GM21515 (cell line): ENCODE data around the gene PCNX2.
A peak's percentile ranks its signal among the peaks of the same experiment; 100 is the strongest.

Experiments used
- ATAC-seq: cut with Tn5 transposase; IDR thresholded peaks from one replicate; pipeline ENCODE4 v1.9.1; 2021; ENCODE audit not compliant: unreplicated experiment

Gene PCNX2

DNA sequence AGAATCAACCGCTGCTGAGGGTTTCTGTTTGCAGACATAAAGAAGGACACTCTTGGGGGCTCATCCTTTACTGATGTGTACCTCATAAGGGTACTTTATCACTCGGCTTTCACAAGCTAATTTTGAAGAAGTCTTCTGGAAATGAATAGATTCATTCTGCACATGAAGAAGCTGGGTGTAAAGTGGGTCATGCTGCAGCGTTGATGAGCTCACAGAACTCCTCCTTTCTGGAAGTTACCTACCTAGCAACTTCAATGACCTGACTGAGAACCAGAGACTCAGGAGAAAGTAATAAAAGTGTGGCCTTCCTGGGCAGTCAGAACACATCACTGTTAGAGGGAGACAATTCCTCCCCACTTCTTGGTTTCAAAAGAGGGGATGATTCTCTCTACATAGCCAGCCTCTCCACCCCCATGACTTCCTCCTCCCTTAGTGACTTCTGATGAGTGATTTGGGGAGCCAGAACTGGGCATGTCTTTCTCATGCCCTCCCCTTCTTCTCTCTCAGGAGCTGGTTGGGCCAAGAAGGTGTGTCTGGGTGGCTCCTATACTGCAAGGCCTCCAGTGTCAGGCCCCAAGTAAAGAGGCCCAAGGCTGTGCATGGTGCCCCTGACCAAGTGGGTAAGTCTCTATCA is 27.0 kb downstream of the PCNX2 start:
- no peak for ATAC-seq

DNA sequence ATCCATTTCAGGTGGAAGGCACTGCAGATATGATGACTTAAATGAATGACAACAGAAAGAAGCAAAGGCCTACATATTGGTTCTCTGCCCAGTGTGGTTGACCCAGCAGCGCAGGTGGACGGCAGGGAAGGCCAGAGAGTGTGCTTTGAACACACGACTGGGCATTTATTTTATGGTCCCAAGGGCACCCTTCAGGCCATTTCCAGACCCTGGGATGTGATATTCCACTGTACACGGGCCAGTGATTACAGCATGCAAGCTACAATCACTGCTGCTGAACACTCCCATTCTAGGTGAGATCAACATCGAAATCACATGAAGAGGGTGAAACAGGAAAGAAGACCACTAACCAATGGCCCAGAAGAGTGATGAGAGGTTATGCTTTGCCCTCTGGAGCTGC is 33.8 kb downstream of the PCNX2 start:
- ATAC-seq = peak; percentile 16

DNA sequence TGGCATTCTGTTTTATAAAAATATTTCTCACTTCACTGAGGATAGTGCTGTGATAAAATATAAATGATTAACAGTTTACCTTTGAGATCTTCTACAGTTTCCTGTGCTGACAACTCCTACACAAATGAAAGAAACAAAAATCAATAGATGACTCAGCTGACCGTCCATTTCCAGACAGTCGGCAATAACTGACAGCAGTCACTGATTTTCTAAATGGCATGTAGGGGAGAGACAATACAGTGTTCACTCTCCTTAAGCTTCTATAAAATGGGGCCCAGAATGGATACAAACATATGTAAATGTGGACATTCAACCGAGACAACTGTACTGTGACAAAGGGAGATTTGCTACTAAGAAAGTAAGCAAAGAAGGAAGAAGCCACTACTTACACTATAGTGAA is 34.3 kb downstream of the PCNX2 start:
- peak; percentile 93 for ATAC-seq

DNA sequence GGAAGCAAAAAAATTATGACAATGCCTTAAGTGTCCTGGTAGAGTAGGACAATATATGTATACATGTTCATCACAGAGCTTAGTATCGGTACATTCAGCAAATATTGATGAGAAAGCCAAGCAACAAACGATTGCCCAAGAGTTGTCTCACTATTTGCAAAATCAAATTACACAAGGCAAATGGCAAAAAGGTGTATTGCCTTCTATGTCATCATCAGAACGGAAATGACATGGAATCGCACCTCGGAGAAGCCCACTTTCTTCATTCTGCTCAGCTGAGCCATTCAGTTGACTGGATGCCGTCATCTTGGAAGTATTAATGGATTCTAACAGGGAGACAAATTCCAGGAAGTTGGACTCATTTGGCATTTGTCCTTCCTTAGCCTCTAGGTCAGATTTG is 37.7 kb downstream of the PCNX2 start:
- no peak for ATAC-seq

DNA sequence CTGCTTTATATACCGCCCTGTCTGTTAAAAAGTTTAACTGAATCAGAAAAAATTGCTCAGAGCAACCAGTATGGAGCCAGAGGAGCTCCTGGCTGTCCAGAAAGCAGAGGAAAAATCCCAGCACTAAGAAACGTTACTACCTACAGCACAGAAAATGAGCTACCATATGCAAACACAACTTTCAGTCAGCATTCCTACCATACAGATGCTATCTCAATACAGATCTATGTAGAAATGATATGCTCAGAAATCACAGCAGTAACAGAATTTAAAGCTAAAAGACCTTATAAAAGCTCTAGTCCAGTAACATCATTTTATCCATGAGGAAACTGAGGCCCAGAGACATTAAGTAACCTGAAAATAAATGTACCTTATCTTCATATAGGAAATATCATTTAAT is 38.7 kb downstream of the PCNX2 start:
- ATAC-seq = no peak

DNA sequence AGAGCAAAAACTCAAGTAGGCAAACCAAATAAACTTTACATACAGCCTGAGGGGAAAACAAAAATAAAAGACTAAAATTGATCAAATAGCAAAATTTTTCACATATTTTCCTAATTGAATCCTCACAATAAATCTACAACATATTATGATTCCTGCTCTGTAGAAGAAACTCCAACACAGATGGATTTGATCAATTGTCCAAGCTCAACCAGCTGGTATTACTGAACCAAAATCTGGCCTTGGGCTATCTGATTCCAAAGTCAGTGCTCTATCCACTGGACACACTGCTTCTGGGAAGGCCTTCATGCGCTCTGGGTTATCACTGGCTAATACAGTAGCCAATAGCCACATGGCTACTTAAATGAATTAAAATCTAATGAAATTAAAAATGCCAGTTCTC is 39.3 kb downstream of the PCNX2 start:
- ATAC-seq = no peak

DNA sequence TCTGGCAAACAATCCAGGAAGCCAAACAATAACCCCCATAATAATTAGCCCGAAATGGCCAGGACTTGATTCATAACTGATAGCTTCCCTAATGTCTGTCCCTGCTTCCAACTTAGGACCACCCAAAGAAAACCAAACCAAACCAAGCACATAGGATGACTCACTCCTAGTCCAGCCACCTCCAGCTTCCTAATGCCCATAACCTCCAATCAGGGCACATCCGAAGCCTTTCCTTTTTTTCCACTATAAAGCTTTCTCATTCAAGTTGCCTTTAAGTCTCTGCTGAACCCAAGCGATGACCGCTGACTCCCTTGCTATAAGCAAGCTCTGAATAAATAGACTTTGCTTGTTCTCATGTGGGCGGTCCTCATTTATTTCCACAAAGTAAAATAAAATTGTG is 40.4 kb downstream of the PCNX2 start:
- no peak for ATAC-seq

DNA sequence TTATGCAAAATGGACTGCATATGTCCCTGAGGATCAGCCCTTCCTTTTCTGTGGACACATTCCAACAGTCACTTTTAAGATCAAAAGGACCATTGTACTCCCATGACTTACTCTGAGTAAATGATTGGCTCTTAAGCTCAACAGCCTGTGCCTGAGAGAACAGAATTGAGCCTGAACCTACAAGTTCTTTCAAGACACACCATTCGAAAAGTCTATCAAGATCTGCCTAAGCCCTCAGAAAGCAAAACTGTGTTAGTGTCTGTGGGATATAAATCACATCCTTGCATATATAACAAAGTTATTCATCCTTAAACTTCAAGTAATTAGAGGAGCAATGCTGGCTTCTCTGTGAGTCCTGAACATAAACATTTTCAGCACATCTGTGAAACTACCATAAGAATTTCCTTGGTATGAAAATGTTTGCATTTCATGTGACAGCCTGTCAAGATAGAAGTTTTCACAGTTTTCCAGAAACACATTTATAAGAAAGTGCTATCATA is 41.6 kb downstream of the PCNX2 start:
- ATAC-seq = no peak

DNA sequence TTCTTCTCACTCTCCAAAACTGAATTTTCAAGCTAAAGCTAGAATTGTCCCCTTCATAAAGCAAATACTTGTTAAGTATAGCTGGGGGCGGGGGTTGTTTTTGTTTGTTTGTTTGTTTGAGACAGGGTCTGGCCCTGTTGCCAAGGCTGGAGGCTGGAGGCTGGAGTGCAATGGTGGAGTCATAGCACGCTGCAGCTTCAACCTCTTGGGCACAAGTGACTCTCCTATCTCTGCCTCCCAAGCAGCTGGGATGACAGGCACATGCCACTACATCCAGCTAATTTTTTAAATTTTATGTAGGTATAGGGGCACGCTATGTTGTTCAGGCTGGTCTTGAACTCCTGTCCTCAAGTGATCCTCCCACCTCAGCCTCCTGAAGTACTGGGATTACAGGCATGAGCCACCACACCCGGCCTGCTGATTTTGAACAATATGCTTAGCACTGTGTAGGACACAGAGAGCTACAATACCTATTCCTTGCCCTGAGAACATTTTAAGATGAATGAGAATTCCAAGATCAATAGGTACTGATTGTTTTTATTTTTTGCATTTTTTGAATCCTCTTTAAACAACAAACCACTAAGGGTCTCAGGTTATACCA is 42.2 kb downstream of the PCNX2 start:
- no peak for ATAC-seq

DNA sequence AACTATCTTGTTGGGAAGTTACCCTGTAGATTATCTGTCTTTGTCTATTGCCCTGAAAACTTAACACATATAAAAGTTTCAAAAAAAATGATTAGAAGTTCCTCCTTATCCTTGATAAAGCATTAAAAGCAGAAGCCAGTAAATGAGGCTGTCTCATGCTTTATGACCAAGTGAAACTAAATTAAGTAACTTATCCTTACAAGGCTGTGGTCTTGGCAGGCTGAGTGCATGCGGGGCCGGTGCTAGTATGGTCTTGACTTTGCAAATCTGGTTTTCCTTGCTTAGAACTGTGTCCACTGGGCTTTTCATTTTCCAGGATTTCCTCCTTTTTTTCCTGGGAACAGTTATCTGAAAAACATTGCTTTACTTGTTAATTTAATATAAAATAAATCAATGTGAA is 43.1 kb downstream of the PCNX2 start:
- no peak for ATAC-seq

DNA sequence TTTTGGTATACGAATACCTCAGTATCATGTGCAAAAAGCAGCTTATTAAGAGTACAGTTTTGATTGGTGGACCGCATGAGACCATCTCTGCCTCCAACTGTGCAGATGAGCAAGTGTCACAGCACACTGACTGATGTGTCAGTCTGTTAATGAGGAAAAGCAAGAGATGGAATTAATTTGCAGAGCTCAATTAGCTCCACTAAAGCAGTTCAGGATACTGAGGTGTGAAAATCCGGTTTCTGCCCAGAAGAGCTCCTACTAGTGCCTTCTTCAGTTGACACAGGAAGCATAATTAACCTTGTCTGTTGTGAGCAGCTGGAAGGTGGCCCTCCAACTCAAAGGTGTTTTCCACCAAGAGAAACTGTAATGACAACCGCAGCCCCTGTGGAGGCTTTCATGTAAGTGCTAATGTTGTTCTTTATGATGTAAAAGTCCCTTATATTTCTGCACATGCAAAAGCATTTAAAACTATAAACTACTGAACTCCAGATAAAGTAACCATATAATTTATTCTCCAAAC is 44.3 kb downstream of the PCNX2 start:
- no peak for ATAC-seq

DNA sequence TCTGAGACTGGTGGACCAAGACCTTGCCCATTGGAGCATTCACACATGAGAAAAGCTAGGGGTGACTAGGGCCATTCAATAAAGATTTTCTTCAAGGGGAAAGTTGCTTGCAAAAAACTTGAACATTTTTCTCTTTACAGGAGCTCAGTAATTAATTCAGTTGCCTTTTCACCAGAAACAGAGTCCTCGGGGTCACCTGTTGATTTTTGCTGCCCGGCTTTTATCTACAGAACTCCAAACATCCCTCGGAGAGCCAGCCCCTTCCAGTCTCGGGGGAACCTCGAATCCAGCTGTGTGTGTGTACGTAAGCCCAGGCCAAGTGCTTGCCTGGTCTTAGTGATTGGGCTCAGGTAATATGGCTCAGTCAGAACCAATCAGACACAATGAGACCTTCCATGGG is 47.5 kb downstream of the PCNX2 start:
- no peak for ATAC-seq

DNA sequence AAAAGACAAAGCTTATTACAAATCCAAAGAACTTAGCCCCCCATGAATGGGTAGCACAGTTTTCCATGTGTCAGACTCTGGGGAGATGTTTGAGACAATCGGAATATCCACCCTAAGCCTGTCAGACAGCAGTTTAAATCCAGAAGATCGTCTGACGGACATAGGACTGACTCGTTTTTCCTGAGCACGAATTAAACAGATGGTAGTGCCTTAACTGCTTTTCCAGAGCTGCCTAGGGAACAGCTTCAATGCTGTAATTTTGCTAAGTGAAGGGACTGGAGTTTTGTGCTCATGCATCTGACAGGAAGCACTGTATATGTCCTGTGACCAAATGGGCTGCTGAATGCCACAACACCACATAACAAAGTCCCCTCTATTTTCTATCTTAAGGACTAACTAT is 48.6 kb downstream of the PCNX2 start:
- no peak for ATAC-seq

DNA sequence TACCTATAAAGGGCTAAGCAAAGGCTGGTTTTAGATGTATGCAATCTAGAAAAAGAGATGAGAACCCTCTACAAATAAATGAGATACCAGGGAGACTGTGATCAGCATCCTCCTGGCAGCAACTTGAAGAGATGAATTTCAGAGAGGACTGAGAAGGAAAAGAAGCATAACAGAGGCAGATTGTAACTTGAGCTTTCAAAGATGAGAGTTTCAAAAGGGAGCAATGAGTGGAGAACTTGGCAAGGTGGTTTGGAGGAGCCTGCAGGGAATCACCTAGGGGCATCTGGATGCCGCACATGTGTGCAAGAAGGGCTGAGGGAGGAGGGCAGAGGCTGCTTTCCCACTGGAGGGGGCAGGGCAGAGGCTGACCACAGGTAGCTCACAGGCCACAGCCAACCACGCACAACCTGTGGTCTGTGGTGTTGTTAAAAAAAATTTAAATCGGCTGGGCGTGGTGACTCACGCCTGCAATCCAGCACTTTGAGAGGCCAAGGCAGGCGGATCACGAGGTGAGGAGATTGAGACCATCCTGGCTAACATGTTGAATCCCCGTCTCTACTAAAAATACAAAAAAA is 50.2 kb downstream of the PCNX2 start:
- no peak for ATAC-seq

DNA sequence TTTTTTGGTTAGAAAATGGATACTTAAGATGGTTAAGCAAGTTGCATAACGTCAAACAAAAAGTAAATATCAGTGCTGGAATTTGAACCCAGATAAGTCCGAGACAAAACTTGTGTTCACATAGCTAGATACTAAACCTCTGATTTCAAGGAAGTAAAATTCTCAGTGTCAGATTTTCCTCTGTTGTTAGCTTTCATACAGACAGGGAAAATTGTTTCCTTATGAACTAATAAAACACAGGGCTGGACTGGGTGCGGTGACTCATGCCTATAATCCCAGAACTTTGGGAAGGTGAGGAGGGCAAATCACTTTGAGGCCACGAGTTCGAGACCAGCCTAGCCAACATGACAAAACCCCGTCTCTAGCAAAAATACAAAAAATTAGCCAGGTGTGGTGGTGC is 51.3 kb downstream of the PCNX2 start:
- no peak for ATAC-seq

DNA sequence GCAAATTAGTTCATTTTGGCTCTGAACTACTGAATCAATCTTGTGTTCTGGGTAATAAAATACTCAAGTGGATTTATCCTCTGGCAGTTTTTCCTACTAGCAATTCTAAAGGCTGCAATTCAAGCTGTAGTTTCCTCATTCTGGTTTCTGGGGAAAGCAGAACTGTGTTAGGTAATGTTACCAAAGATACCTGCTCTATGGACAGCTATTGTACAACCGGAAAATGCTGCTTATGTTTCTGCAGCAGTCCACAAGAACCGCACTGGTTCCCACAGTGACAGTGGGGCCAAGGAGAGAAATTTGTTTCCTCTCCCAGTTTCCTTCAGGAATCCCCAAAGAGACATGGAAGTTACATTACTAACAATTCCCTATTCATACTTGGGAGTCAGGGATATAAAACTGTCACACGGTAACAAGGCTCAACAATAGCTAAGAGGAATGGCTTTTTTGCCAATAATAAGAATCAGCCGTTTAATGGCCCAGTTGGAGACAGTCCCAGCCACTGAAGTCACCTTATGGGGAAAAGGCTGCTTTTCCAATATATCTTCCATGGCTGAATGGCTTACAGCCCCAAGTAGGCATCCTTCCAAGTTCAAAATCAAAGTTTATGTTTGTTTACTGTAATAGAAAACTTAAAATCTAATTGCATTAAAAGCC is 52.6 kb downstream of the PCNX2 start:
- no peak for ATAC-seq

DNA sequence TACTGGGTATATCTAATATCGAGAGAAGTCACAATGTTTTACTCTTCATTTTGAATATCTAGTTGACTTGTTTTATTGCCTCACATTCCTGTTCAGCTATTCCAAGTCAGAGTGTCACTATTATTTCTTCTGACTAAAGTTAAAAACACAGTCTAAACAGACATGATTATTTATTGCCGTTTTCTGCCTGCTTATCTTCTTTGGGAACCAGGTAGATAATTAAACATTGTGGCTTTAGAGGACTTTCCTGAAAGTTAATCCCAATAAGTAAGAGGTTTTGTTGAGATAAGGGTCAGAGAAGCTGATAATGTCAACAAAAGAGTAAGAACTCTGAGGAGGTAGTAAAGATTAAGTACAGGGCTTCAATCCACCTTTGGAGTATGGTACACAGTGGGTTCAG is 53.8 kb downstream of the PCNX2 start:
- no peak for ATAC-seq

DNA sequence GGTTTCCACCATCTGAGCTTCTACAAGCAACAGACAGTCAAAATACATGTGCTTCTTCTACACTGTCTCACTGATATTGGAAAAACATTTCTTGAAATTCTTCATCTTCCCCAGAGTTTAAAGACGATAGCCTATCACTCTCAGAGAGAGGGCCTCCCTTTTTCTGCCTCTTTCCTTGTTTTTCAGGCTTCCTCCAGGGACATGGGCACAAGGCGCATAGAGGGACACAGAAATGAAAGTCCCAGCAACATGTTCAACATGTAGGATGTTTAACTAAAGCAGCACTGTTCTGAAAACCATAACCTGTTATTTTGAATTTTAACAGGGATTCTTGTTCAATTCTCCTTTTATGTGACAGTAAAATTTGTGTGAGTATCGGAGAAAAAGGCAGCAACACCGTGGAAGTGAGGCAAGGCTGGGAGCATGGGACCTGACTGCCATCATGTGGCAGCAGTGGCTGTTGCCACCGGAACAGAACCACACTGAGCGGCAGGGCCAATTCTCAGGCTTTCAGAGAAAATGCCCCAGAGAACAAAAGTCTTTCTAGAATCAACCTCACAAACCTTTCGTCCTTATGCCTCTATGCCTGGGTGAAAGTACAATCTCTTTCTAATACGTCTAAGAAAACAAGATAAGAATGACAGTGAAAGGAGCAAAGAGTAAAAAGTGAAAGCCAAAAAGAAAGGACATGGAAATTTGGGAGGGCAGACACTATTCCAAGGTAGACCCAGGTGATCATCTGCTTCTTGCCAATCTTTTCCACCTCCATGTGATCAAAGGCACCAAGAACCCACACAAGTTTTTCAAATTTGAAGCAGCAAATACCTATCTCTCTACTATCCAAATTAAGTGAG is 54.5 kb downstream of the PCNX2 start:
- peak; percentile 51 for ATAC-seq

DNA sequence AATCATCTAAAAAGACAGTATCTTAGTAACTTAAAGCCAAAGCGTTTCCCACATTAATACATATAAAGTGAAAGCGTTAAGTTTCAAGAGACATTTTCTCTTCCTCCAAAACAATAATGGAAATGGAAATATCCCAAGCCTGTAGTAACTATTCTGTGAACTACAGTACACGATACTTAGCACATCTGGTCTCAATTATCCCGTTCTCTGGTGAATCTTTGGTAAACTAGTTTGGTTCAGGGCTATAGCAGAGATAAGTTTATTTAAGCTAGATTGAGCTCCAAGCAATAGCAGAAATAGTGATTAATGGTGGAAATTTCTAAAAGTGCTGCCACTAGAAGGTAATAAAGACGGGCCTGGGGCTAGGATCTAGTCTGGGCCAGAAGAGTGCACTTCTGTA is 55.2 kb downstream of the PCNX2 start:
- ATAC-seq = no peak

DNA sequence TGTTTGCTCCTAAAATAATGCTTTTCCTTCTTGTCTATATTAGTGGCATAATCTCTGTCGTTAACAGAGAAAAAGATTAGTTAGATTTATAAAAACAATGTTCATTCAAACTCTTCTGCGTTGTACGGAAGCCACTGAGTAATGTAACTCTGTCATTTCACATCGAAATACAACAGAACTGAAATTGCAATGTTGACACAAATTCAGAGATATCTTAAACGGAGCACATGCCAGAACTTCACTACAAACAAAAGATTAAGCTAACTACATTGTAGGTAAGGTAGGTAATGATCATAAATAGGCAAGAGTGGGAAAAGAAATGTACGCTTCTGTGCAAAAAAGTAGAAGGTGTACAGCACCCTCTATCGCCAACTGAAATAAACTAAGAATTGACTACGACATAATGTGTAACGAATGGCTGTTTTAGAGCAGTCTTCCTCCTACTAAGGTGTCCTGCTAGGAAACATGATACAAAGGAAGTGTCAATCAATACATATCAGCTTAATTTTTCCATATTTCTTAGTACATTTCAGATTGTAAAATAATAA is 56.6 kb downstream of the PCNX2 start:
- ATAC-seq = no peak

DNA sequence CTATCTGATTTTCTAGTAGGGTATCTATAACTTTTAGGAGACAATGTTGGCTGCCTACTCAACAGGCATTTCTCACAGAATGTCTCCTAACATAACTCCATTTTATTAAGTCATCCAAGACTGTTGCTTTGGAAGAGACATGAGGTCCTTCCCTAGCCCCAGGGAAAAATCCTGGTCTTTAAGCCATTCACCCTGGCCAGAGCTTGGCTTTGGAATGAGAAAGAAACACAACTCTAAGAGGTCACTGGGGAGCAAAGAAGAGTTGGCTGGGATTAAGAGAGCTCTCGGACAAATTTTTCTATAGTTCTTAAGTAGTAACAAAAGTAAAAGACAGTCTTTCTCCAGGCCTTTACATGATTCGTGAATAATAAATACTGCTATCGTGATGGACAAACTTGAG is 57.9 kb downstream of the PCNX2 start:
- ATAC-seq = no peak
